Lung (tissue), 12 donors: ENCODE results near the gene KCNB1. TPM values are rescaled to one million over a fixed set of nuclear protein-coding genes. Genes with fewer than 3 reads are reported as not detected.

Experiments
- ATAC-seq: fragments of 200-7000 bp; cut with Tn5 transposase; one replicate; pipeline ENCODE4 v1.9.1; 2020; ENCODE audit warnings: moderate number of reproducible peaks; ENCODE audit not compliant: insufficient read depth, low FRiP score
- DNase-seq, 3 donors: peaks; one replicate each; pipeline ENCODE4 v3.0.0-alpha.2; 2013 to 2017
- H3K27ac ChIP-seq, 2 donors: one replicate each; pipeline ENCODE4 v1.5.1; 2013; ENCODE audit warnings: mild to moderate bottlenecking in 2 of 2, moderate library complexity in 2 of 2, control low read depth in 1 of 2, inconsistent platforms in 1 of 2, low read depth in 1 of 2, low read length in 1 of 2
- H3K27me3 ChIP-seq, 3 donors: one replicate each; pipeline ENCODE4 v1.5.1; 2013; ENCODE audit warnings: low read length in 2 of 3; ENCODE audit not compliant: control insufficient read depth in 3 of 3, insufficient read depth in 3 of 3
- H3K36me3 ChIP-seq, 4 donors: one replicate each; pipeline ENCODE4 v1.5.1; 2013; ENCODE audit warnings: low read length in 4 of 4, mild to moderate bottlenecking in 1 of 4, moderate library complexity in 1 of 4; ENCODE audit not compliant: control insufficient read depth in 4 of 4, insufficient read depth in 4 of 4
- H3K4me1 ChIP-seq, 5 donors: one replicate each; pipeline ENCODE4 v1.5.1; 2013; ENCODE audit warnings: low read length in 5 of 5, mild to moderate bottlenecking in 2 of 5, moderate library complexity in 1 of 5; ENCODE audit not compliant: control insufficient read depth in 5 of 5, insufficient read depth in 5 of 5
- H3K4me3 ChIP-seq: one replicate; pipeline ENCODE4 v1.5.1; 2013; ENCODE audit warnings: mild to moderate bottlenecking, control low read depth, moderate library complexity
- H3K9ac ChIP-seq, 2 donors: one replicate each; pipeline ENCODE4 v1.5.1; 2013; ENCODE audit warnings: low read length in 2 of 2, control low read depth in 1 of 2; ENCODE audit not compliant: insufficient read depth in 1 of 2
- H3K9me3 ChIP-seq, 4 donors: one replicate each; pipeline ENCODE4 v1.5.1; 2013; ENCODE audit warnings: low read length in 3 of 4, mild to moderate bottlenecking in 1 of 4, moderate library complexity in 1 of 4; ENCODE audit not compliant: control insufficient read depth in 4 of 4, insufficient read depth in 3 of 4
- WGBS, 2 donors: extraction: QIAGEN DNeasy Blood & Tissue Kit; methylation state at CpG; one replicate each; pipeline ENCODE4 v1.1.7; 2013; 5-methylcytosine and 5-hydroxymethylcytosine counted together
- polyA plus RNA-seq, 2 donors: library from polyadenylated mRNA; stranded (reverse); fragments of 200-250 nt; gene quantifications; one replicate each; pipeline ENCODE4 v1.2.1, GENCODE V29; 2013
- total RNA-seq, 2 donors: library from RNA; depleted of rRNA in 1 of 2; stranded (reverse); fragments of >200 nt in 1 of 2; gene quantifications; one replicate each; pipeline ENCODE4 v1.2.1, GENCODE V29; 2014 to 2021
- TF ChIP-seq, protein P1 (sequence below): IDR thresholded peaks from 2 replicates; pipeline ENCODE4 v1.5.1; 2012; ENCODE audit warnings: mild to moderate bottlenecking; ENCODE audit errors: control extremely low read depth, extremely low read depth
- donor health status: control.
- donor health status: control.
- donor health status: Bipolar disorder and iron deficiency.
- donor health status: healthy.
- donor health status: DM: yes; HTN: yes; CAD: no.

The KCNB1 gene
- total and polyA plus RNA-seq, 4 donors = 0.11 to 1.0 (median 0.57) TPM

DNA sequence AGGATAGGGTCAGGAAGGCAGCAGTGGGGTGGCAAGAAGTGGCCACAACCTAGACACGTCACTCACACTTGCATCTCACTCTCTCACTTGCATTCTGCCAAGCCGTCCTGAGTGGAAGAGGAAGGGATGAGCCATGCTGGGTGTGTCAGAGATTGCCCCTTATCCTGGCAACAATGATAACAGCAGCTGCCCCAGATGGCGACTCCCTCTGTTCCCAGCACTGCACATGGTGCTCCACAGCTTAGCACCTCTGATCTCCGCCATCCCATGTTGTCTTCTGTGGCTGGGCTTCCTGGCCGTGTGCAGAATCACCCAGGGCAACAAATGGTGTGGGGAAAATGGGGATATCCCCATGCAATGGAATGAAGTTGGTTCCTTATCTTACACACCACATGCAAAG is 11.1 kb downstream of the KCNB1 start:
- Histone ChIP-seq H3K4me3 (no peak overlapping the region), H3K27me3 (peaks cover 0 to 23% (median 0%) of the 10 kb centered on the region in 3 donors), H3K36me3 (no peaks in the 10 kb centered on the region), H3K9ac (no peak overlapping the region), H3K9me3 (peaks cover 0 to 2% (median 0%) of the 10 kb centered on the region in 4 donors), H3K4me1 (no peaks in the 10 kb centered on the region), H3K27ac (no peak overlapping the region)
- no peak for DNase-seq
- WGBS, 2 donors = 64 to 74% methylated on average over 5 of the region's 5 CpGs
- ATAC-seq = no peak
- TF ChIP-seq, protein P1, sequence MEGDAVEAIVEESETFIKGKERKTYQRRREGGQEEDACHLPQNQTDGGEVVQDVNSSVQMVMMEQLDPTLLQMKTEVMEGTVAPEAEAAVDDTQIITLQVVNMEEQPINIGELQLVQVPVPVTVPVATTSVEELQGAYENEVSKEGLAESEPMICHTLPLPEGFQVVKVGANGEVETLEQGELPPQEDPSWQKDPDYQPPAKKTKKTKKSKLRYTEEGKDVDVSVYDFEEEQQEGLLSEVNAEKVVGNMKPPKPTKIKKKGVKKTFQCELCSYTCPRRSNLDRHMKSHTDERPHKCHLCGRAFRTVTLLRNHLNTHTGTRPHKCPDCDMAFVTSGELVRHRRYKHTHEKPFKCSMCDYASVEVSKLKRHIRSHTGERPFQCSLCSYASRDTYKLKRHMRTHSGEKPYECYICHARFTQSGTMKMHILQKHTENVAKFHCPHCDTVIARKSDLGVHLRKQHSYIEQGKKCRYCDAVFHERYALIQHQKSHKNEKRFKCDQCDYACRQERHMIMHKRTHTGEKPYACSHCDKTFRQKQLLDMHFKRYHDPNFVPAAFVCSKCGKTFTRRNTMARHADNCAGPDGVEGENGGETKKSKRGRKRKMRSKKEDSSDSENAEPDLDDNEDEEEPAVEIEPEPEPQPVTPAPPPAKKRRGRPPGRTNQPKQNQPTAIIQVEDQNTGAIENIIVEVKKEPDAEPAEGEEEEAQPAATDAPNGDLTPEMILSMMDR = no peak

DNA sequence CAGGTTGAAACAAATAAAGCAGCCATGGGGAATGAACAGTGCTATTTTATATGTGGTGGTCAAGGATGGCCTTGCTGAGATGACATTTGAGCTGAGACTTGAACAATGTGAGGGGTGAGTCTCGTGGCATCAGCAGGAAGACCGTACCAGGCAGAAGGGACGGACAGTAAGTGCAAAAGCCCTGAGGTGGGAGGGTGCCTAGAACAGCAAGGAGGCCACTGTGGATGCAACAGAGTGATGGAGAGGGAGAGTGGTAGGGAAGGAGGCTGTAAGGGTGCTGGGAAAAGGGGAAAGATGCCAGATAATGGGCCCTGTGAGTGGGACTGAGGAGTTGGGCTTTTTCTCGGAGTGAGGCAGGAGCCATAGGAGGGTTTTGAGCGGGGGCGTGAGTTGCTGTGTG is 11.5 kb downstream of the KCNB1 start:
- DNase-seq (no peak), ATAC-seq (no peak)
- H3K4me1 ChIP-seq = no peaks in the 10 kb centered on the region

DNA sequence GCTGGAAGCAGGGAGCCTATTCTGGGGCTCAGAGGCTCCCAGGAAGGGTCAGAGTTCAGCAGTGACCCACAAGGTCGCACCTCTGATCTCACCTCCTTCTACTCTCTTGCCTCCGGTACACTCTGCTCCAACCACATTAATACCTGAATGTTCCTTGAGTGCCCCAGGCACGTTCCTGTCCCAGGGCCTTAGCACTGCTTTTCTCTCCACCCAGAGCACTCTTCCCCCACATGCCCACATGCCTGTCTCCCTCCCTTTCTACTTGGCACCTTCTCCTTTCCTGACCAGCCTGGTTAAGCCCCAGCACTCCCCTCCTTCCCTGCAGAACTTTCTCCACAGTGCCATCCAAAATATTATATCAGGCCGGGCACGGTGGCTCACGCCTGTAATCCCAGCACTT is 13.4 kb downstream of the KCNB1 start:
- H3K27me3 ChIP-seq = peaks cover 0 to 15% (median 0%) of the 10 kb centered on the region in 3 donors
- TF ChIP-seq, protein P1 = no peak
- H3K4me1 ChIP-seq = no peaks in the 10 kb centered on the region
- peaks cover 0 to 2% (median 0%) of the 10 kb centered on the region in 4 donors for H3K9me3 ChIP-seq
- no peak overlapping the region for H3K4me3 ChIP-seq
- H3K9ac ChIP-seq = no peak overlapping the region
- DNase-seq (no peak), ATAC-seq (no peak)
- no peaks in the 10 kb centered on the region for H3K36me3 ChIP-seq
- WGBS, 2 donors = 78 to 79% methylated on average over 6 of the region's 6 CpGs
- no peak overlapping the region for H3K27ac ChIP-seq

More for the DNA sequence above, 11.5 kb downstream of the KCNB1 start:
- Histone ChIP-seq H3K36me3 (no peaks in the 10 kb centered on the region), H3K4me3 (no peak overlapping the region), H3K9me3 (peaks cover 0 to 2% (median 0%) of the 10 kb centered on the region in 4 donors), H3K9ac (no peak overlapping the region), H3K27ac (no peak overlapping the region), H3K27me3 (peaks cover 0 to 22% (median 0%) of the 10 kb centered on the region in 3 donors)
- TF ChIP-seq, protein P1 = no peak
- 76 to 78% methylated on average over 6 of the region's 6 CpGs for WGBS, 2 donors

DNA sequence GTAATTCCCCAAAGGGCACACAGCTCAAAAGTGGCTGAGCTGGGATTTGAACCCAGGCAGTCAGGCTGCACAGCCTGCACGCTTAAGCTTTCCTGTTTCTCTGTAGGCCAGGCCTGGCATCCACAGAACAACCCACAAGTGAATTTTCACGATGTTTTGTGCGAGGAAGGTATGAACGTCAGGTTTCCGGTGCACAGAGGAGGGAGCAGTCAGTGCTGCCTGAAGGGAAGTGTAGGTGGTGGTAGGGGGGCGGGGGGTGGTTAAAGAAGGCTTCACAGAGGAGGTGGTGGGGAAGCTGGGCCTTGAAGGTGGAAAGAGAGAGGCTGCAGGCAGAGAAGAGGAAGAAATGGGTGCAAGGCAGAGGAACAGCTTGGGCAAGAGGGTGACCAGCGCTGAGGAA is 14.1 kb downstream of the KCNB1 start:
- DNase-seq (no peak), ATAC-seq (no peak)
- Histone ChIP-seq H3K9me3 (peaks cover 0 to 2% (median 0%) of the 10 kb centered on the region in 4 donors), H3K36me3 (no peaks in the 10 kb centered on the region), H3K4me1 (no peaks in the 10 kb centered on the region), H3K9ac (no peak overlapping the region), H3K27ac (no peak overlapping the region), H3K4me3 (no peak overlapping the region), H3K27me3 (peaks cover 0 to 15% (median 0%) of the 10 kb centered on the region in 3 donors)
- 67 to 75% methylated on average over 7 of the region's 7 CpGs for WGBS, 2 donors
- TF ChIP-seq, protein P1 = no peak
